GM21825 (cell line): ENCODE data around the gene SSNA1.

ENCODE experiments used
- ATAC-seq: cut with Tn5 transposase; IDR thresholded peaks from one replicate; pipeline ENCODE4 v1.9.1; 2021; ENCODE audit warnings: mild to moderate bottlenecking, moderate library complexity; ENCODE audit not compliant: unreplicated experiment

SSNA1 gene

GRCh38 chr9:137180491-137180890, 8.0 kb upstream of the SSNA1 start:
- ATAC-seq = no peak

- no peak for ATAC-seq
Measured at GRCh38 chr9:137181680-137182079, 6.8 kb upstream of the SSNA1 start.

GRCh38 chr9:137182836-137183235, 5.6 kb upstream of the SSNA1 start:
- ATAC-seq = no peak

GRCh38 chr9:137183980-137184595, 4.4 kb upstream of the SSNA1 start:
- ATAC-seq = no peak

- ATAC-seq = no peak
Measured at GRCh38 chr9:137184881-137185660, 3.4 kb upstream of the SSNA1 start.

- no peak for ATAC-seq
Measured at GRCh38 chr9:137185921-137186320, 2.6 kb upstream of the SSNA1 start.

GRCh38 chr9:137186385-137186784, 2.1 kb upstream of the SSNA1 start:
- no peak for ATAC-seq

- no peak for ATAC-seq
Measured at GRCh38 chr9:137187386-137187785, 1.1 kb upstream of the SSNA1 start.

- ATAC-seq = no peak
Measured at GRCh38 chr9:137188086-137188489, 388 bp upstream of the SSNA1 start.

- no peak for ATAC-seq
Measured at GRCh38 chr9:137189297-137190295, 1.1 kb downstream of the SSNA1 start.

- ATAC-seq = no peak
Measured at GRCh38 chr9:137190315-137190856, 1.9 kb downstream of the SSNA1 start.

GRCh38 chr9:137191245-137191644, 2.8 kb downstream of the SSNA1 start:
- ATAC-seq = no peak

GRCh38 chr9:137191691-137192447, 3.4 kb downstream of the SSNA1 start:
- no peak for ATAC-seq

GRCh38 chr9:137192448-137192780, 3.9 kb downstream of the SSNA1 start:
- no peak for ATAC-seq

- no peak for ATAC-seq
Measured at GRCh38 chr9:137192859-137193258, 4.4 kb downstream of the SSNA1 start.

GRCh38 chr9:137193771-137194170, 5.3 kb downstream of the SSNA1 start:
- ATAC-seq = no peak

GRCh38 chr9:137194388-137194787, 5.9 kb downstream of the SSNA1 start:
- ATAC-seq = no peak

- ATAC-seq = no peak
Measured at GRCh38 chr9:137194909-137195308, 6.4 kb downstream of the SSNA1 start.

- no peak for ATAC-seq
Measured at GRCh38 chr9:137195525-137196220, 7.2 kb downstream of the SSNA1 start.
